HepG2 (cell line): ENCODE measurements around the gene NOTCH4. TPM values are rescaled to one million over a fixed set of nuclear protein-coding genes. Genes with fewer than 3 reads are reported as not detected.

ENCODE experiments used
- ARNTL ChIP-seq: sonication (generic); formaldehyde crosslinking; IDR thresholded peaks from 2 replicates; pipeline ENCODE4 v1.4.0; 2020; ENCODE audit warnings: mild to moderate bottlenecking, missing genetic modification reagents
- HOXD1 ChIP-seq: sonication (generic); formaldehyde crosslinking; IDR thresholded peaks from 2 replicates; pipeline ENCODE4 v1.5.0; 2020; ENCODE audit warnings: missing genetic modification reagents
- RORA ChIP-seq: sonication (generic); formaldehyde crosslinking; IDR thresholded peaks from 2 replicates; pipeline ENCODE4 v1.5.0; 2020; ENCODE audit warnings: mild to moderate bottlenecking, missing genetic modification reagents, moderate library complexity
- SAP130 ChIP-seq: IDR thresholded peaks from 2 replicates; pipeline ENCODE4 v1.6.1; 2016; ENCODE audit warnings: low read depth
- STAT5B ChIP-seq: sonication (generic); formaldehyde crosslinking; IDR thresholded peaks from 2 replicates; pipeline ENCODE4 v1.4.0; 2020; ENCODE audit warnings: missing genetic modification reagents
- ZFX ChIP-seq: sonication (generic); formaldehyde crosslinking; IDR thresholded peaks from 2 replicates; pipeline ENCODE4 v1.4.0; 2020; ENCODE audit warnings: mild to moderate bottlenecking, low read depth, missing genetic modification reagents, moderate library complexity
- polyA plus RNA-seq, 8 experiments: library from polyadenylated mRNA; depleted of rRNA in 3 of 8; stranded (reverse) in 7 of 8; unstranded in 1 of 8; fragments of >200 nt; fragmentation: Illumina TruSeq in 4 of 8; extraction: Trizol in 4 of 8; gene quantifications; 2 replicates each; pipeline versions ENCODE4 v1.2.1 to v1.2.3, GENCODE V29; 2011 to 2016; ENCODE audit warnings: low read depth in 4 of 8, missing spikeins in 1 of 8, mixed read lengths in 1 of 8; ENCODE audit not compliant: insufficient read depth in 1 of 8
- total RNA-seq, 5 experiments: library from RNA; depleted of rRNA; stranded (reverse); fragments of >200 nt; fragmentation: Illumina TruSeq; extraction: Trizol; gene quantifications; 2 replicates each; pipeline ENCODE4 v1.2.3, GENCODE V29; 2016; ENCODE audit warnings: low read depth in 1 of 5
- TF ChIP-seq, protein P1 (sequence below): sonication (generic); formaldehyde crosslinking; IDR thresholded peaks from 2 replicates; pipeline ENCODE4 v1.4.0; 2020; ENCODE audit warnings: missing genetic modification reagents; ENCODE audit errors: not compliant biosample characterization
- TF ChIP-seq, protein P2 (sequence below): sonication (generic); formaldehyde crosslinking; IDR thresholded peaks from 2 replicates; pipeline ENCODE4 v1.4.0; 2020; ENCODE audit warnings: mild to moderate bottlenecking, missing genetic modification reagents
- TF ChIP-seq, protein P3 (sequence below): IDR thresholded peaks from 2 replicates; pipeline ENCODE4 v1.6.1; 2018; ENCODE audit warnings: missing genetic modification reagents
- TF ChIP-seq, protein P4 (sequence below): sonication (generic); formaldehyde crosslinking; IDR thresholded peaks from 2 replicates; pipeline ENCODE4 v1.5.0; 2020; ENCODE audit warnings: missing genetic modification reagents, mild to moderate bottlenecking, borderline replicate concordance
- TF ChIP-seq, protein P5 (sequence below): sonication (generic); formaldehyde crosslinking; IDR thresholded peaks from 2 replicates; pipeline ENCODE4 v1.5.0; 2020; ENCODE audit warnings: mild to moderate bottlenecking, low read depth, missing genetic modification reagents, borderline replicate concordance
- TF ChIP-seq, protein P6 (sequence below): fragments of 450-650 bp; IDR thresholded peaks from 2 replicates; pipeline ENCODE4 v1.6.1; 2016
- TF ChIP-seq, protein P7 (sequence below): sonication (generic); formaldehyde crosslinking; IDR thresholded peaks from 2 replicates; pipeline ENCODE4 v1.4.0; 2020; ENCODE audit warnings: missing genetic modification reagents, borderline replicate concordance

Gene NOTCH4
- total and polyA plus RNA-seq, 2 of the 13 experiments (the other 11 are each of a cell fraction or from before 2014, with no cell fraction given), result 0.51 to 0.83 TPM

DNA sequence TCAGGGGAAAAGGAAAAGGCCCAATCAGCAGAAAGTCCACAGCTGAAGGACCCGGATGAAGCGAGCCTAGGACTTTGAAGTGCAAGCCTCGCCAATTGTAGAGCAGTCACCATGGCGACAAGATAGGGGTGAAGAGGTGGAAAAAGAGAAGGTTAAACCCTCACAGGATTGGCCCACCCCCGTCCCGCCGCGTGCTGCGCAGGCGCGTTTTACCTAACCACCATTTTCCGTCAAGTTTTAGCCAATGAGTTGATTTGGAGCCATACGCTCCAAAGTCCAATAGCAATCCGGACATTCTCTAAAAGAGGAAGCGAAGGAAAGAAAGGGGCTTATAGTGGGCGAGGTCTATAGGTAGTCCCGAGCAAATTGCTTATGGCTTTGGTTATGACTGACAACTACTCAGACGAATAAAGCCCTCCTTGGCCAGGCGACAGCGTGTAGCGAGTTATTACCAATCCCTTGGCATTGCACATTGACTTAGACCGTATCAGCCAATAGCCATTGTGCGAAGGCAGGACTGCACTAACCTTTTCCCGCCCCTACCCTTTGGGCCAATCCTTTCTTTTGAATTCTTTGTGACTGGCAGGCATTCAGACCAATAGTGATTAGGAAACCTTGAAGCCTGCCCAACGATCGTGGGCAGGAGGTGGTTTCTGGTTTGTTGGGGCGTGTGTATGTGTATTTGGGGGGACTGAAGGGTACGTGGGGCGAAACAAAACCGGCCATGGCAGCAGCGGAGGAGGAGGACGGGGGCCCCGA is 45.9 kb downstream of the NOTCH4 start, which contains the start of gene RNF5 (continued):
- TF ChIP-seq, protein P1, sequence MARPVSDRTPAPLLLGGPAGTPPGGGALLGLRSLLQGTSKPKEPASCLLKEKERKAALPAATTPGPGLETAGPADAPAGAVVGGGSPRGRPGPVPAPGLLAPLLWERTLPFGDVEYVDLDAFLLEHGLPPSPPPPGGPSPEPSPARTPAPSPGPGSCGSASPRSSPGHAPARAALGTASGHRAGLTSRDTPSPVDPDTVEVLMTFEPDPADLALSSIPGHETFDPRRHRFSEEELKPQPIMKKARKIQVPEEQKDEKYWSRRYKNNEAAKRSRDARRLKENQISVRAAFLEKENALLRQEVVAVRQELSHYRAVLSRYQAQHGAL (CRISPR knock-in tag), result no peak
- TF ChIP-seq ZFX (CRISPR knock-in tag) (peak; percentile 13), RORA (no peak), HOXD1 (CRISPR knock-in tag) (no peak), STAT5B (CRISPR knock-in tag) (no peak), ARNTL (no peak), SAP130 (CRISPR knock-in tag) (peak; percentile 63)
- TF ChIP-seq, protein P2, sequence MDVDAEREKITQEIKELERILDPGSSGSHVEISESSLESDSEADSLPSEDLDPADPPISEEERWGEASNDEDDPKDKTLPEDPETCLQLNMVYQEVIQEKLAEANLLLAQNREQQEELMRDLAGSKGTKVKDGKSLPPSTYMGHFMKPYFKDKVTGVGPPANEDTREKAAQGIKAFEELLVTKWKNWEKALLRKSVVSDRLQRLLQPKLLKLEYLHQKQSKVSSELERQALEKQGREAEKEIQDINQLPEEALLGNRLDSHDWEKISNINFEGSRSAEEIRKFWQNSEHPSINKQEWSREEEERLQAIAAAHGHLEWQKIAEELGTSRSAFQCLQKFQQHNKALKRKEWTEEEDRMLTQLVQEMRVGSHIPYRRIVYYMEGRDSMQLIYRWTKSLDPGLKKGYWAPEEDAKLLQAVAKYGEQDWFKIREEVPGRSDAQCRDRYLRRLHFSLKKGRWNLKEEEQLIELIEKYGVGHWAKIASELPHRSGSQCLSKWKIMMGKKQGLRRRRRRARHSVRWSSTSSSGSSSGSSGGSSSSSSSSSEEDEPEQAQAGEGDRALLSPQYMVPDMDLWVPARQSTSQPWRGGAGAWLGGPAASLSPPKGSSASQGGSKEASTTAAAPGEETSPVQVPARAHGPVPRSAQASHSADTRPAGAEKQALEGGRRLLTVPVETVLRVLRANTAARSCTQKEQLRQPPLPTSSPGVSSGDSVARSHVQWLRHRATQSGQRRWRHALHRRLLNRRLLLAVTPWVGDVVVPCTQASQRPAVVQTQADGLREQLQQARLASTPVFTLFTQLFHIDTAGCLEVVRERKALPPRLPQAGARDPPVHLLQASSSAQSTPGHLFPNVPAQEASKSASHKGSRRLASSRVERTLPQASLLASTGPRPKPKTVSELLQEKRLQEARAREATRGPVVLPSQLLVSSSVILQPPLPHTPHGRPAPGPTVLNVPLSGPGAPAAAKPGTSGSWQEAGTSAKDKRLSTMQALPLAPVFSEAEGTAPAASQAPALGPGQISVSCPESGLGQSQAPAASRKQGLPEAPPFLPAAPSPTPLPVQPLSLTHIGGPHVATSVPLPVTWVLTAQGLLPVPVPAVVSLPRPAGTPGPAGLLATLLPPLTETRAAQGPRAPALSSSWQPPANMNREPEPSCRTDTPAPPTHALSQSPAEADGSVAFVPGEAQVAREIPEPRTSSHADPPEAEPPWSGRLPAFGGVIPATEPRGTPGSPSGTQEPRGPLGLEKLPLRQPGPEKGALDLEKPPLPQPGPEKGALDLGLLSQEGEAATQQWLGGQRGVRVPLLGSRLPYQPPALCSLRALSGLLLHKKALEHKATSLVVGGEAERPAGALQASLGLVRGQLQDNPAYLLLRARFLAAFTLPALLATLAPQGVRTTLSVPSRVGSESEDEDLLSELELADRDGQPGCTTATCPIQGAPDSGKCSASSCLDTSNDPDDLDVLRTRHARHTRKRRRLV (CRISPR knock-in tag), result no peak
- TF ChIP-seq, protein P3, sequence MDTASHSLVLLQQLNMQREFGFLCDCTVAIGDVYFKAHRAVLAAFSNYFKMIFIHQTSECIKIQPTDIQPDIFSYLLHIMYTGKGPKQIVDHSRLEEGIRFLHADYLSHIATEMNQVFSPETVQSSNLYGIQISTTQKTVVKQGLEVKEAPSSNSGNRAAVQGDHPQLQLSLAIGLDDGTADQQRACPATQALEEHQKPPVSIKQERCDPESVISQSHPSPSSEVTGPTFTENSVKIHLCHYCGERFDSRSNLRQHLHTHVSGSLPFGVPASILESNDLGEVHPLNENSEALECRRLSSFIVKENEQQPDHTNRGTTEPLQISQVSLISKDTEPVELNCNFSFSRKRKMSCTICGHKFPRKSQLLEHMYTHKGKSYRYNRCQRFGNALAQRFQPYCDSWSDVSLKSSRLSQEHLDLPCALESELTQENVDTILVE (CRISPR knock-in tag), result no peak; the same call in 1 of the 2 replicates
- TF ChIP-seq, protein P4, sequence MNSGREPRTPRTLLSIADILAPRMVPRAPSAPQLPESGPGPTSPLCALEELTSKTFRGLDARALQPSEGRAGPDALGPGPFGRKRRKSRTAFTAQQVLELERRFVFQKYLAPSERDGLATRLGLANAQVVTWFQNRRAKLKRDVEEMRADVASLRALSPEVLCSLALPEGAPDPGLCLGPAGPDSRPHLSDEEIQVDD (CRISPR knock-in tag), result no peak
- TF ChIP-seq, protein P5, sequence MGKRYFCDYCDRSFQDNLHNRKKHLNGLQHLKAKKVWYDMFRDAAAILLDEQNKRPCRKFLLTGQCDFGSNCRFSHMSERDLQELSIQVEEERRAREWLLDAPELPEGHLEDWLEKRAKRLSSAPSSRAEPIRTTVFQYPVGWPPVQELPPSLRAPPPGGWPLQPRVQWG (CRISPR knock-in tag), result no peak
- TF ChIP-seq, protein P6, sequence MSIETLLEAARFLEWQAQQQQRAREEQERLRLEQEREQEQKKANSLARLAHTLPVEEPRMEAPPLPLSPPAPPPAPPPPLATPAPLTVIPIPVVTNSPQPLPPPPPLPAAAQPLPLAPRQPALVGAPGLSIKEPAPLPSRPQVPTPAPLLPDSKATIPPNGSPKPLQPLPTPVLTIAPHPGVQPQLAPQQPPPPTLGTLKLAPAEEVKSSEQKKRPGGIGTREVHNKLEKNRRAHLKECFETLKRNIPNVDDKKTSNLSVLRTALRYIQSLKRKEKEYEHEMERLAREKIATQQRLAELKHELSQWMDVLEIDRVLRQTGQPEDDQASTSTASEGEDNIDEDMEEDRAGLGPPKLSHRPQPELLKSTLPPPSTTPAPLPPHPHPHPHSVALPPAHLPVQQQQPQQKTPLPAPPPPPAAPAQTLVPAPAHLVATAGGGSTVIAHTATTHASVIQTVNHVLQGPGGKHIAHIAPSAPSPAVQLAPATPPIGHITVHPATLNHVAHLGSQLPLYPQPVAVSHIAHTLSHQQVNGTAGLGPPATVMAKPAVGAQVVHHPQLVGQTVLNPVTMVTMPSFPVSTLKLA, result peak; percentile 57; the same call in 1 of the 2 replicates
- TF ChIP-seq, protein P7, sequence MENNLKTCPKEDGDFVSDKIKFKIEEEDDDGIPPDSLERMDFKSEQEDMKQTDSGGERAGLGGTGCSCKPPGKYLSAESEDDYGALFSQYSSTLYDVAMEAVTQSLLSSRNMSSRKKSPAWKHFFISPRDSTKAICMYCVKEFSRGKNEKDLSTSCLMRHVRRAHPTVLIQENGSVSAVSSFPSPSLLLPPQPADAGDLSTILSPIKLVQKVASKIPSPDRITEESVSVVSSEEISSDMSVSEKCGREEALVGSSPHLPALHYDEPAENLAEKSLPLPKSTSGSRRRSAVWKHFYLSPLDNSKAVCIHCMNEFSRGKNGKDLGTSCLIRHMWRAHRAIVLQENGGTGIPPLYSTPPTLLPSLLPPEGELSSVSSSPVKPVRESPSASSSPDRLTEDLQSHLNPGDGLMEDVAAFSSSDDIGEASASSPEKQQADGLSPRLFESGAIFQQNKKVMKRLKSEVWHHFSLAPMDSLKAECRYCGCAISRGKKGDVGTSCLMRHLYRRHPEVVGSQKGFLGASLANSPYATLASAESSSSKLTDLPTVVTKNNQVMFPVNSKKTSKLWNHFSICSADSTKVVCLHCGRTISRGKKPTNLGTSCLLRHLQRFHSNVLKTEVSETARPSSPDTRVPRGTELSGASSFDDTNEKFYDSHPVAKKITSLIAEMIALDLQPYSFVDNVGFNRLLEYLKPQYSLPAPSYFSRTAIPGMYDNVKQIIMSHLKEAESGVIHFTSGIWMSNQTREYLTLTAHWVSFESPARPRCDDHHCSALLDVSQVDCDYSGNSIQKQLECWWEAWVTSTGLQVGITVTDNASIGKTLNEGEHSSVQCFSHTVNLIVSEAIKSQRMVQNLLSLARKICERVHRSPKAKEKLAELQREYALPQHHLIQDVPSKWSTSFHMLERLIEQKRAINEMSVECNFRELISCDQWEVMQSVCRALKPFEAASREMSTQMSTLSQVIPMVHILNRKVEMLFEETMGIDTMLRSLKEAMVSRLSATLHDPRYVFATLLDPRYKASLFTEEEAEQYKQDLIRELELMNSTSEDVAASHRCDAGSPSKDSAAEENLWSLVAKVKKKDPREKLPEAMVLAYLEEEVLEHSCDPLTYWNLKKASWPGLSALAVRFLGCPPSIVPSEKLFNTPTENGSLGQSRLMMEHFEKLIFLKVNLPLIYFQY (CRISPR knock-in tag), result 0 out of 2 replicates have a peak, but pooled peaks have one; percentile 13
